ENCODE data around the gene SRGAP2B.
"Not testable (repeated sequence)": the region's sequence is repeated elsewhere in the genome, so short reads cannot be mapped to it uniquely, and the experiment has no call there.

Gene SRGAP2B

GRCh38 chr1:144894454-144895201, 200.5 kb downstream of the SRGAP2B start:
- H3K27ac Mint-ChIP-seq, H3K36me3 Mint-ChIP-seq, H3K27me3 Mint-ChIP-seq, CTCF ChIA-PET, H3K9me3 Mint-ChIP-seq, DNase-seq, H3K4me3 Mint-ChIP-seq, H3K4me1 Mint-ChIP-seq: not testable (repeated sequence)

GRCh38 chr1:144893710-144894438, 201.3 kb downstream of the SRGAP2B start:
- H3K4me3 Mint-ChIP-seq, H3K9me3 Mint-ChIP-seq, CTCF ChIA-PET, H3K27me3 Mint-ChIP-seq, H3K4me1 Mint-ChIP-seq, H3K36me3 Mint-ChIP-seq, DNase-seq, H3K27ac Mint-ChIP-seq: not testable (repeated sequence)

- H3K27ac Mint-ChIP-seq, H3K9me3 Mint-ChIP-seq, H3K4me1 Mint-ChIP-seq, H3K27me3 Mint-ChIP-seq, H3K36me3 Mint-ChIP-seq, CTCF ChIA-PET, H3K4me3 Mint-ChIP-seq, DNase-seq: not testable (repeated sequence)
Measured at GRCh38 chr1:144893062-144893461, 202.1 kb downstream of the SRGAP2B start.

DNA sequence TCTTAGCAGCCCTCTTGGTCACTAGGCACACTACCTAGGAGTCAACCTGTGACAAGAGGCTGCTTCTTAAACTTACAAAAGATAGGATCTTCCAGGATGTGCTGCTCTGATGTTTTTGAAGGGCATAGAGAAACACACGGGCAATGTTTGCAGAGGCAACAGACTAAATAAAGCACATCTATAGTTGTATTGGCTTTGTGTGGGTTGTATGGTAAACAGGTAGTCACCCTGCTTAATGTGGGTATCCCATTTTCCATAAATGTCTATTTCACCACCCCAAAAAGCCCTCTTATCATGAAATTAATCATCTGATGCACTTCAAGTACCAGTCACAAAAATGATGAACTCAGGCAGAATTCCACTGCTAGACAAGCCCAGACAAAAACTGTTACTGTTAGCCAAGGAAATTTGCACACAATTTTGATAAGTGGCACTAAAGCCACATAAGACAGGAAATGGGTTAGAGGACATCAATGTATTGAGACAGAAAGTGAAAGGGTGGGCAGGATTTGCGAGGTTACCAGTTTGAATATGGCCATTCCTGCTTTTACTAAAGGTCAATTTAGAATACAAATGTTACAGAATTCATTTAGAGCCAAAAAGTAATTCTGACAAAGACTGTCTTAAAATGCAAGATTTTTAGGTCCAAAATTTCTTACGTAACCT, 205.5 kb downstream of the SRGAP2B start:
- CTCF ChIA-PET, H3K27me3 Mint-ChIP-seq, H3K4me1 Mint-ChIP-seq, H3K4me3 Mint-ChIP-seq, DNase-seq, H3K36me3 Mint-ChIP-seq, H3K27ac Mint-ChIP-seq, H3K9me3 Mint-ChIP-seq: not testable (repeated sequence)

DNA sequence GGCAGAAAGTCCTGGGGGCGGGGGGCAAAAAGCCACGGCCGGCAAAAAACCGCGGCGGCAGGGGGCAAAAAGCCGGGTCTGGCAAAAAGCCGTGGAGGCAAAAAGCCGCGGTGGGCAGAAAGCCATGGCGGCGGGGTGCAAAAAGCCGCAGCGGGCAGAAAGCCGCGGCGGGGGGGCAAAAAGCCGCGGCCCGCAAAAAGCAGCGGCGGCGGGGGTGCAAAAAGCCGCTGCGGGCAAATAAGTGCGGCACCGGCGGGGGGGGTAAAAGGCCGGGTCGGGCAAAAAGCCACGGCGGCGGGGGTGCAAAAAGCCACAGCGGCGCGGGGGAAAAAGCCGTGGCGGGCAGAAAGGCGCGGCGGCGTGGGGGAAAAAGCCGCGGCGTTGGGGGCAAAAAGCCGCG, 212.1 kb downstream of the SRGAP2B start:
- H3K4me1 Mint-ChIP-seq, CTCF ChIA-PET, H3K36me3 Mint-ChIP-seq, H3K27ac Mint-ChIP-seq, H3K9me3 Mint-ChIP-seq: not testable (repeated sequence)
- Mint-ChIP-seq H3K4me3 (peak overlapping the region; percentile 31), H3K27me3 (peaks cover 12% of the 10 kb centered on the region)
- peak; percentile 42 for DNase-seq

- CTCF ChIA-PET: not testable (repeated sequence)
Measured at GRCh38 chr1:144882343-144882742, 212.8 kb downstream of the SRGAP2B start.

DNA sequence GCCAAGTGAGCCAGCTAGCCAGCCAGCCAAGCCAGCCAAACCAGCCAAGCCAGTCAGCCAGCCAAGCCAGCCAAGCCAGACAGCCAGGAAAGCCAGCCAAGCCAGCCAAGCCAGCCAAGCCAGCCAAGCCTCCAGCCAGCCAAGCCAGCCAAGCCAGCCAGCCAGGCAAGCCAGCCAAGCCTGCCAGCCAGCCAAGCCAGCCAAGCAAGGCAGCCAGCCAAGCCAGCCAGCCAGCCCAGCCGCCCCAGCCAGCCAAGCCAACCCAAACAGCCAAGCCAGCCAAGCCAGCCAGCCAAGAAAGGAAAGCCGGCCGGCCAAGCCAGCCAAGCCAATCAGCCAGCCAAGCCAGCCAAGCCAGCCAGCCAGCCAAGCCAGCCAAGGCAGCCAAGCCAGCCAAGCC, 236.5 kb downstream of the SRGAP2B start:
- H3K27ac Mint-ChIP-seq, DNase-seq, H3K4me3 Mint-ChIP-seq, H3K36me3 Mint-ChIP-seq, H3K27me3 Mint-ChIP-seq, H3K9me3 Mint-ChIP-seq, CTCF ChIA-PET, H3K4me1 Mint-ChIP-seq: not testable (repeated sequence)

More at GRCh38 chr1:144882343-144882742, 212.8 kb downstream of the SRGAP2B start:
- not testable (repeated sequence) for H3K9me3 Mint-ChIP-seq, H3K4me3 Mint-ChIP-seq, H3K4me1 Mint-ChIP-seq, H3K27ac Mint-ChIP-seq, H3K36me3 Mint-ChIP-seq
- DNase-seq: peak; percentile 19
- H3K27me3 Mint-ChIP-seq: peaks cover 12% of the 10 kb centered on the region

Measured in activated naive CD4-positive, alpha-beta T cell treated with anti-CD3 and anti-CD28 coated beads, Interleukin-2, amount 10 ng/mL, durations not matched to agents 7 days and 5 days (primary cell).